ENCODE measurements around the gene DCTN4. TPM values are rescaled to one million over a fixed set of nuclear protein-coding genes. Genes with fewer than 3 reads are reported as not detected.
A peak's percentile ranks its signal among the peaks of the same experiment; 100 is the strongest.

The DCTN4 gene
- total and polyA plus RNA-seq, 2 of the 8 experiments (the other 6 are each of a cell fraction or from before 2014, with no cell fraction given) = 20.5 to 42.7 TPM

- TF ChIP-seq USF2 (IDR thresholded peaks at IDR 0.05; ENCODE audit: low read length) = no peak
- TF ChIP-seq CBX8 (IDR thresholded peaks at IDR 0.05; ENCODE audit: borderline replicate concordance, low read depth, low read length) = no peak
- no peak for TF ChIP-seq NRF1 (IDR thresholded peaks at IDR 0.05; ENCODE audit: low read depth, low read length)
- no peak for TF ChIP-seq MAX (IDR thresholded peaks at IDR 0.05)
- TF ChIP-seq EP300 (IDR thresholded peaks at IDR 0.05; ENCODE audit: borderline replicate concordance in 1 of 2, low read depth in 2 of 2, low read length in 2 of 2) = no peak
- peak; percentile 46 for TF ChIP-seq TAF7 (optimal IDR thresholded peaks at IDR 0.05; ENCODE audit: borderline replicate concordance, low read depth, low read length)
- 0 out of 2 replicates have a peak, but pooled peaks have one; percentile 8 for TF ChIP-seq TEAD4 (IDR thresholded peaks at IDR 0.05; ENCODE audit: low read depth, low read length)
- TF ChIP-seq SIX5 (IDR thresholded peaks at IDR 0.05; ENCODE audit: low read depth, low read length) = no peak
- TF ChIP-seq ATF2 (IDR thresholded peaks at IDR 0.05; ENCODE audit: low read length) = no peak
- no peak for TF ChIP-seq HDAC2 (IDR thresholded peaks at IDR 0.05; ENCODE audit: borderline replicate concordance in 1 of 2, low read depth in 2 of 2, low read length in 2 of 2)
- TF ChIP-seq CBX5 (IDR thresholded peaks at IDR 0.05; ENCODE audit: low read depth, low read length) = no peak
- TF ChIP-seq SP2 (IDR thresholded peaks at IDR 0.05; ENCODE audit: low read length) = no peak
- peak in 1 of 2 experiments; percentile 52; a peak in 2 of 3 replicates for TF ChIP-seq POLR2A (IDR thresholded peaks at IDR 0.05; ENCODE audit: control extremely low read depth in 1 of 2, low read depth in 2 of 2, low read length in 2 of 2)
- no peak for TF ChIP-seq RFX5 (IDR thresholded peaks at IDR 0.05; ENCODE audit: borderline replicate concordance, low read depth, low read length)
- peak; percentile 47; the same call in 1 of the 2 replicates for TF ChIP-seq YY1 (IDR thresholded peaks at IDR 0.05; ENCODE audit: low read depth, low read length)
- no peak for TF ChIP-seq BRCA1 (IDR thresholded peaks at IDR 0.05; ENCODE audit: low read depth, low read length)
- TF ChIP-seq JUN (IDR thresholded peaks at IDR 0.05; ENCODE audit: low read depth, low read length) = no peak
- TF ChIP-seq CREB1 (IDR thresholded peaks at IDR 0.05) = 0 out of 2 replicates have a peak, but pooled peaks have one; percentile 24
- TF ChIP-seq ASH2L (IDR thresholded peaks at IDR 0.05; ENCODE audit: low read length) = peak; percentile 35
These were observed 86.5 kb downstream of the DCTN4 start (continued) for GRCh38 chr5:150672237-150672883.

Data from H1 (cell line).